DND-41 (cell line): Measurements from ENCODE around the gene DIRAS2.

Experiments
- ATAC-seq: fragments of 200-7000 bp; cut with Tn5 transposase; 3 replicates; pipeline ENCODE4 v1.9.1; 2021; ENCODE audit warnings: low read depth; ENCODE audit not compliant: insufficient read depth
- DNase-seq: peaks from one replicate; pipeline ENCODE4 v3.0.0-alpha.2; 2020
- H2AFZ ChIP-seq: 2 replicates; pipeline ENCODE4 v1.6.0; 2012; ENCODE audit warnings: low read depth, low read length
- H3K27ac ChIP-seq: 2 replicates; pipeline ENCODE4 v1.5.1; 2012; ENCODE audit warnings: low read length, inconsistent platforms
- H3K27me3 ChIP-seq: fragments of 200-600 bp; sonication (generic); 2 replicates; pipeline ENCODE4 v1.6.0; 2012; ENCODE audit warnings: low read length, mild to moderate bottlenecking, inconsistent platforms; ENCODE audit not compliant: insufficient read depth, poor library complexity
- H3K36me3 ChIP-seq: 2 replicates; pipeline ENCODE4 v1.5.1; 2012; ENCODE audit warnings: low read length, inconsistent platforms; ENCODE audit not compliant: insufficient read depth
- H3K4me1 ChIP-seq: 2 replicates; pipeline ENCODE4 v1.5.1; 2012; ENCODE audit warnings: mild to moderate bottlenecking, low read length; ENCODE audit not compliant: insufficient read depth
- H3K4me2 ChIP-seq: 2 replicates; pipeline ENCODE4 v1.6.0; 2012; ENCODE audit warnings: mild to moderate bottlenecking, moderate library complexity, low read length, inconsistent platforms; ENCODE audit not compliant: insufficient read depth
- H3K4me3 ChIP-seq, 2 experiments: fragments of 200-600 bp in 1 of 2; shearing (Covaris generic) in 1 of 2; 2 replicates each; pipeline ENCODE4 v1.5.1; 2012 to 2016; ENCODE audit warnings: inconsistent platforms in 2 of 2, low read length in 2 of 2, mild to moderate bottlenecking in 2 of 2, low read depth in 1 of 2, moderate library complexity in 1 of 2
- H3K79me2 ChIP-seq: 2 replicates; pipeline ENCODE4 v1.6.0; 2012; ENCODE audit warnings: low read length, inconsistent platforms; ENCODE audit not compliant: insufficient read depth
- H3K9ac ChIP-seq: 2 replicates; pipeline ENCODE4 v1.6.0; 2012; ENCODE audit warnings: low read depth, mild to moderate bottlenecking, inconsistent platforms, low read length, moderate library complexity
- H3K9me3 ChIP-seq: 2 replicates; pipeline ENCODE4 v1.5.1; 2012; ENCODE audit warnings: low read length, moderate library complexity, mild to moderate bottlenecking, inconsistent platforms; ENCODE audit not compliant: insufficient read depth, severe bottlenecking
- H4K20me1 ChIP-seq: 2 replicates; pipeline ENCODE4 v1.6.0; 2012; ENCODE audit warnings: low read length; ENCODE audit not compliant: insufficient read depth
- CTCF ChIP-seq: IDR thresholded peaks from 2 replicates; pipeline ENCODE4 v1.5.1; 2012; ENCODE audit warnings: borderline replicate concordance, low read length, moderate library complexity, mild to moderate bottlenecking; ENCODE audit not compliant: poor library complexity, severe bottlenecking; ENCODE audit errors: extremely low read depth
- EZH2 ChIP-seq: IDR thresholded peaks from 3 replicates; pipeline ENCODE4 v1.6.1; 2012; ENCODE audit warnings: borderline replicate concordance, low read depth, mild to moderate bottlenecking, moderate library complexity, low read length, inconsistent platforms; ENCODE audit not compliant: severe bottlenecking

Gene DIRAS2

GRCh38 chr9:90607701-90608516 lies 34.7 kb downstream of the DIRAS2 start:
- no peaks in the 10 kb centered on the region for H3K79me2 ChIP-seq
- no peak for TF ChIP-seq CTCF
- no peak for TF ChIP-seq EZH2
- ATAC-seq (no peak), DNase-seq (no peak)
- H3K4me1 ChIP-seq: no peaks in the 10 kb centered on the region
- no peak overlapping the region for H2AFZ ChIP-seq
- no peak overlapping the region for H3K4me2 ChIP-seq
- no peak overlapping the region for H3K9ac ChIP-seq
- H3K36me3 ChIP-seq: no peaks in the 10 kb centered on the region
- no peak overlapping the region for H3K4me3 ChIP-seq
- H4K20me1 ChIP-seq: no peaks in the 10 kb centered on the region
- H3K27ac ChIP-seq: no peak overlapping the region
- no peaks in the 10 kb centered on the region for H3K27me3 ChIP-seq
- H3K9me3 ChIP-seq: no peaks in the 10 kb centered on the region

- Histone ChIP-seq H3K36me3 (no peaks in the 10 kb centered on the region), H3K4me1 (no peaks in the 10 kb centered on the region), H3K27me3 (no peaks in the 10 kb centered on the region), H3K9ac (no peak overlapping the region), H2AFZ (no peak overlapping the region), H3K4me2 (no peak overlapping the region), H3K79me2 (no peaks in the 10 kb centered on the region), H3K4me3 (no peak overlapping the region), H3K9me3 (no peaks in the 10 kb centered on the region), H3K27ac (no peak overlapping the region), H4K20me1 (no peaks in the 10 kb centered on the region)
- DNase-seq: no peak
- ATAC-seq: no peak
- TF ChIP-seq CTCF: no peak
Observed at GRCh38 chr9:90600029-90600428, 42.6 kb downstream of the DIRAS2 start.

DNA sequence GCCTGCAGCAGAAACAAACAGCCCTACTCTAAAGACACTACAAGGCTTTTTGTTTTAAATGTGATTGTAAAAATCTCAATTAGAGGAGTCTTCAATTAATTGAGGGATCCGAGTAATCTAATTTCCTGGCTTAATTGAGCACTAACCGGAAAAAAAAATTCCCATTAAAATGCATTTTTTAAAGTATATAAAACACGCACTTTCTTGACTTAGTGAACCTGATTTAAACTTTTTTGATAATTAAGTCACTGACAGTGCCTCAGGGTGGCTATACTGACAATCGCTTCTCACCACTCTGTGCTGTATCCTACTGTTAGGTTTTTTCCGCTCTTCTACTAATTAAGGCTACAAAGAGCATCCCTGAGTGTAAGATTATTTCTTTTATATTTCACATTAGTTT lies 44.4 kb downstream of the DIRAS2 start:
- Histone ChIP-seq H3K4me3 (no peak overlapping the region), H3K79me2 (no peaks in the 10 kb centered on the region), H3K9me3 (no peaks in the 10 kb centered on the region), H2AFZ (no peak overlapping the region), H3K36me3 (no peaks in the 10 kb centered on the region), H3K27me3 (no peaks in the 10 kb centered on the region), H3K27ac (no peak overlapping the region), H4K20me1 (no peaks in the 10 kb centered on the region), H3K4me2 (no peak overlapping the region), H3K9ac (no peak overlapping the region), H3K4me1 (no peaks in the 10 kb centered on the region)
- DNase-seq (no peak), ATAC-seq (no peak)
- TF ChIP-seq EZH2: no peak
- TF ChIP-seq CTCF: no peak
